ENCODE results near the gene RNASE1.
"Not testable (repeated sequence)": the region's sequence is repeated elsewhere in the genome, so short reads cannot be mapped to it uniquely, and the experiment has no call there.

Gene RNASE1

DNA sequence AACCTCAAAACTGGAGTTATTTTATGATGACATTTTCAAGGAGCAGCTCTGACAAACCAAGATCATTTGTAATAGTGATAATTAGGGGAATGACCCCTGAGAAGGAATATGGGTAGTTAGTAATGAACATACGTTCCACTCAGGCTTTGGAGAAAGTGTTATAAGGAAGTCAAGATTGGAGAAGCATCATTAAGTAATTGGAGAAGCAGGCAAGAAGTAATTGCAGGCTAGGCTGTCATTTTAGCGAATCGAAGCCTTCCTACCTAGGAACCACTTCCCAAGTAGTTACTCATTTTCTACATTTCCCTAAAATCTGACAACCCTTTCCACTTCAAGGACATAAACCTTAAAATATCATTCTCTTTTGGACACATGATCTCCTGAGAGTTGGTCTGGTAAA, 33.2 kb downstream of the RNASE1 start:
- DNase-seq: peak; percentile 45

DNA sequence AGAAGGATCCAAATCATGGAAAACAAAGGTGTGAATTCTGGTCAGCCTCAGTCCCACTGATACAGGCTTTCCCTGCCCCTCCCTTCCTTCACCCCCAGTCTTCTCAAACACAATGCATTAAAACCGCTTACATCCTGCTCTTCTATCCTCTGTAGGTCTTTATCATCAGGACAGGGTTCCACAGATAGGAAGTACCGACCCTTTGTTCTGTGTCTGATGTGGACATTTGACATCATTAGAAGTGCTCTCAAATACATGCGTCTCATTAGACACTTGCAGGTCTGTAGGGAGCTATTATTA, 34.1 kb downstream of the RNASE1 start:
- no peak for DNase-seq

DNA sequence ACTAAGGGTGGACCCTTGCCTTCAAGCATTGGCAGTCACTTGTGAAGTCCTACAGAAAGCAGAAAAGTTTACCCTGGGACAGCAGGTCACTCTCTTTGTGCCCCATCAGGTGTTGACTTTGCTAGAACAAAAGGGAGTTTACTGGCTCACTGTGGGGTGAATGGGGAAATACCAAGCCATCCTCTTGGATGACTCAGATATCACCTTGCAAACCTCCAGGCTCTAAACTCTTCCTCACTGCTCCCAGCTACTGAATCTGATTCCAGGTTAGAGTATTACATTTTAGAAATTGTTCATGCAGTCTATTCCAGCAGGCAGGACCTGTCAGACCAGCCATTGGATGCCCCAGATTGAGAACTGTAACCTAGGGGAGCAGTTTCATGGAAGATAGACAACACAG, 41.7 kb downstream of the RNASE1 start:
- DNase-seq: no peak

DNA sequence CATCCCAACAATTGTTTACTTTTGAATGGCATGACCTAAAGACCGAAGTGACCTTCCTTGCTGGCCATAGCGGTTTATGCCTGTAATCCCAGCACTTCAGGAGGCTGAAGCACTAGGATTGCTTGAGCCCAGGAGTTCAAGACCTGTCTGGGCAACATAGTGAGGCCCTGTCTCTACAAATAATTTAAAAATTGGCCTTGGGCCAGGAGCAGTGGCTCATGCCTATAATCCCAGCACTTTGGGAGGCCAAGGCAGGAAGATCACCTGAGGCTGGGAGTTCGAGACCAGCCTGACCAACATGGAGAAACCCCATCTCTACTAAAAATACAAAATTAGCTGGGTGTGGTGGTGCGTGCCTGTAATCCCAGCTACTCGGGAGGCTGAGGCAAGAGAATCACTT, 43.2 kb downstream of the RNASE1 start:
- DNase-seq: not testable (repeated sequence)

DNA sequence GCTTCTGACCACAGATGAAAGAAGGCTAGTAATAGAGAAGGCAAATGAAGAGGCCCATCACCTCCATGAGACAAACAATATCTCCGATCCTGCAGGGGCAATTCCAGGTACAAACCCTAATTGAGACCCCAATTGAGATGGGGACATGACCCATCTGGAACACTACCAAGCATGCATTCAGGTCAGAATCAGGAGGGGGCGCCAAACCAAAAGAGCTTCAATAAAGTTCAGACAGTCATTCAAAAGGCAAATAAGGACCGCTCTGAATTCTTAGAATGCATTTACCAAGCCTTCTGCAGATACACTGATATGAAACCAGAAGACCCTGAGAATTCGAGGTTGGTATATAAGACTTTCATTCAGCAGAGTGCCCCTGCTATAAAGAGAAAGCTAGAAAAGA, 44.7 kb downstream of the RNASE1 start:
- peak; percentile 52 for DNase-seq

DNA sequence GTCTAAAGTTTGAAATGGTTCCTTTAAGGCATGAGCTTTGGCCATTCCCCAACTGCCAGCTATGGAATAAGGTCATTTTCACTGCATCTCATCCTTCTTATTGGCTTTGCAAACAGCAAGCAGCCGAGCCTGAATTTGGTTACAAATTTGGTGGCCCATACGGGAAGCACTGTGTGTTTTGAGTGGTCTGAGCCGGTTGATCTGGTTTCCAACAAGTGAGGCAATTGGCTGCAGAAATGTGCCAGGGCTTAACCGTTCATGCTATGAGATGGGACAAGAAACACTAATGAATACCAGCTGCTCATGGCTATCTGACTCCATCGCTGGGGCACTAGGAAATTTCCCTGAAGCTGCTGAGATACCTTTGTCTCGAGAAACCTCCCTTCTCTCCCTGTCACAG, 47.6 kb downstream of the RNASE1 start:
- no peak for DNase-seq

DNA sequence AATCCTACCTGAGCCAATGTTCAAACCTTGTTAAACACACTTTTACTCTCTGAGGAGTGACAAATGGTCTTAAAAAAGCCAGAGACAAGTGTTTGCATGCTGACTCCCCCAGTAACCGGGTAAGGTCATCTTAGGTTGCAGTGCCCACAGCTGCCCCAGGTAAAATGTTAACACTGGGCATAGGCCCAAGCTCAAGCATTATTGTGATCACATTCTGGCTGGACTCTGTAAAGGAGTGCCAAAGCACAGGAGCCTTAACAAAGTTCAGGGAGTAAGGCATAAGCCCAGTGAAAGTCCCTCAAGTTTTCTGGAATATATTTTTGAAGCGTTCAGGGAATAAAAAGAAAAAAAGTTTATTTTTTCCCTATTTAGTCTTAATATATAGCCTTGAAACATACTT, 48.3 kb downstream of the RNASE1 start:
- DNase-seq: no peak

DNA sequence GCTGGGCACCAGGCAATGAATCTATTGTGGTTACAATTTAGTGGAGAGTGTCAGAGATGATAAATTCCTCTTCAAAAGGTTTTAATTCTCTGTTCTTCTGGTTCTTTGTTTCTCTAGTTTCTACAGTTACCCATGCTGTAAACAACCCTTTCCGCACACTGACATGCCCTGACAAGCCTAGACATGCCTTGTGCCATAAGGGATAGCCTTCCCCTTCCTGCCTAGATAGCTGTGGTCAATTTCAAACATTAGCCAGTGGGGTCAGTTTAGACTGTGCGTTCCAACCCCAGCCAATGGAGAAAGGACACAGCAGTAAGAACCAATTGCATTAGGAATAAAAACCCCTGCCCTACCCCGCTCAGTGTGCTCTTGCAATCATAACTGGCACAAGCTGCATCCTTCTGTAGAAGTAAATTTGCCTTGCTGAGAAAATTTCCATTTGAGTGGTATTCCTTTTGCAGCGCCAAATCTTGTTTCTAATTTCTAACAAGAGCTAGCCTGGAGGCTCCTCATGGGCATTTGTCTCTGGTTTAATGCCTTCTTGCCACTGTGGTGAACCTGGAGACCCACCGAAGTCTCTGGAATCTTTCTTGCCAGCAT, 50.6 kb downstream of the RNASE1 start:
- DNase-seq: no peak
